ENCODE results near the gene RASA3. TPM values are rescaled to one million over a fixed set of nuclear protein-coding genes. Genes with fewer than 3 reads are reported as not detected.

RASA3 gene
- total RNA-seq, 4 donors from 2014 or later = 25.0 to 43.1 (median 30.2) TPM

- peaks cover 0 to 12% (median 11%) of the 10 kb centered on the region in 3 donors for H3K4me1 ChIP-seq
- no peak for ATAC-seq
- no peak overlapping the region for H3K4me3 ChIP-seq
- TF ChIP-seq POLR2AphosphoS5 (IDR thresholded peaks at IDR 0.05) (no peak), POLR2A (IDR thresholded peaks at IDR 0.05) (no peak), EP300 (IDR thresholded peaks at IDR 0.05) (no peak), CTCF (IDR thresholded peaks at IDR 0.05) (no peak)
- no peaks in the 10 kb centered on the region for H3K36me3 ChIP-seq
- 76 to 94% methylated on average over 3 to 13 of the region's 24 CpGs for WGBS, 2 donors (ENCODE audit: low coverage in 1 of 2)
- no peaks in the 10 kb centered on the region for H3K27me3 ChIP-seq
- H3K9me3 ChIP-seq = no peaks in the 10 kb centered on the region
- peak overlapping the region in 3 of 4 donors; percentile 8 to 51 (median 46) for H3K27ac ChIP-seq
Measured at GRCh38 chr13:114143806-114144605, 11.6 kb upstream of the RASA3 start.

- H3K27me3 ChIP-seq = no peaks in the 10 kb centered on the region
- peak overlapping the region in 3 of 4 donors; percentile 8 to 51 (median 46) for H3K27ac ChIP-seq
- no peaks in the 10 kb centered on the region for H3K36me3 ChIP-seq
- peak; percentile 68 for ATAC-seq
- 65 to 67% methylated on average over 5 to 6 of the region's 28 CpGs for WGBS, 2 donors (ENCODE audit: low coverage in 1 of 2)
- H3K4me1 ChIP-seq = peaks cover 0 to 12% (median 11%) of the 10 kb centered on the region in 3 donors
- no peak overlapping the region for H3K4me3 ChIP-seq
- no peak for TF ChIP-seq CTCF (IDR thresholded peaks at IDR 0.05)
- no peak for TF ChIP-seq POLR2A (IDR thresholded peaks at IDR 0.05)
- TF ChIP-seq POLR2AphosphoS5 (IDR thresholded peaks at IDR 0.05) = peak; percentile 48
- TF ChIP-seq EP300 (IDR thresholded peaks at IDR 0.05) = no peak
- H3K9me3 ChIP-seq = no peaks in the 10 kb centered on the region
Measured at GRCh38 chr13:114142640-114143490, 10.4 kb upstream of the RASA3 start.

- no peak for ATAC-seq
- TF ChIP-seq CTCF (IDR thresholded peaks at IDR 0.05) = no peak
- no peak for TF ChIP-seq EP300 (IDR thresholded peaks at IDR 0.05)
- no peak for TF ChIP-seq POLR2A (IDR thresholded peaks at IDR 0.05)
- TF ChIP-seq POLR2AphosphoS5 (IDR thresholded peaks at IDR 0.05) = no peak
- H3K36me3 ChIP-seq = no peaks in the 10 kb centered on the region
- H3K4me3 ChIP-seq = no peak overlapping the region
- peak overlapping the region in 1 of 4 donors; percentile 3 for H3K27ac ChIP-seq
- peaks cover 0 to 12% (median 11%) of the 10 kb centered on the region in 3 donors for H3K4me1 ChIP-seq
- H3K27me3 ChIP-seq = no peaks in the 10 kb centered on the region
- no peaks in the 10 kb centered on the region for H3K9me3 ChIP-seq
- 76 to 93% methylated on average over 2 to 4 of the region's 6 CpGs for WGBS, 2 donors (ENCODE audit: low coverage in 1 of 2)
Measured at GRCh38 chr13:114142137-114142550, 9.7 kb upstream of the RASA3 start.

- Histone ChIP-seq H3K27me3 (no peaks in the 10 kb centered on the region), H3K4me3 (no peak overlapping the region), H3K9me3 (no peaks in the 10 kb centered on the region), H3K4me1 (peaks cover 0 to 12% (median 11%) of the 10 kb centered on the region in 3 donors), H3K27ac (no peak overlapping the region), H3K36me3 (no peaks in the 10 kb centered on the region)
- no peak for ATAC-seq
- TF ChIP-seq POLR2AphosphoS5 (IDR thresholded peaks at IDR 0.05) (no peak), POLR2A (IDR thresholded peaks at IDR 0.05) (no peak), EP300 (IDR thresholded peaks at IDR 0.05) (no peak), CTCF (IDR thresholded peaks at IDR 0.05) (no peak)
- 75 to 83% methylated on average over 14 to 15 of the region's 15 CpGs for WGBS, 2 donors (ENCODE audit: low coverage in 1 of 2)
Measured at GRCh38 chr13:114141261-114141996, 9.0 kb upstream of the RASA3 start.

Measured in gastroesophageal sphincter (tissue), 4 donors.